Progenitor cell of endocrine pancreas (in vitro differentiated cells): ENCODE results near the gene ABCC1. TPM values are rescaled to one million over a fixed set of nuclear protein-coding genes. Genes with fewer than 3 reads are reported as not detected.
A peak's percentile ranks its signal among the peaks of the same experiment; 100 is the strongest.
"Not testable (repeated sequence)": the region's sequence is repeated elsewhere in the genome, so short reads cannot be mapped to it uniquely, and the experiment has no call there.

Experiments
- DNase-seq: peaks from one replicate; pipeline ENCODE4 v3.0.0; 2021; ENCODE audit warnings: low spot score; ENCODE audit not compliant: unreplicated experiment
- H3K27ac Mint-ChIP-seq: 2 replicates; pipeline ENCODE4 v1.8.0; 2021; ENCODE audit warnings: mild to moderate bottlenecking, moderate library complexity, mixed read lengths
- H3K27me3 Mint-ChIP-seq: 2 replicates; pipeline ENCODE4 v1.8.0; 2021; ENCODE audit warnings: mixed read lengths
- H3K36me3 Mint-ChIP-seq: 2 replicates; pipeline ENCODE4 v1.8.0; 2022; ENCODE audit warnings: mixed read lengths; ENCODE audit not compliant: insufficient read depth
- H3K4me1 Mint-ChIP-seq: 2 replicates; pipeline ENCODE4 v1.8.0; 2021; ENCODE audit warnings: low read depth, mixed read lengths
- H3K4me3 Mint-ChIP-seq: 2 replicates; pipeline ENCODE4 v1.8.0; 2021; ENCODE audit warnings: low read depth, mild to moderate bottlenecking, moderate library complexity, mixed read lengths
- H3K9me3 Mint-ChIP-seq: 2 replicates; pipeline ENCODE4 v1.8.0; 2021; ENCODE audit warnings: low read depth, mixed read lengths
- CTCF ChIP-seq: fragments of 200-600 bp; sonication (generic); IDR thresholded peaks from one replicate; pipeline ENCODE4 v1.5.0; 2021; ENCODE audit warnings: antibody characterized with exemption, mild to moderate bottlenecking; ENCODE audit not compliant: unreplicated experiment
- total RNA-seq: library from RNA; stranded (reverse); gene quantifications from 2 replicates; pipeline ENCODE4 v1.2.1, GENCODE V29; 2021

Gene ABCC1
- total RNA-seq, 1 donor from 2014 or later, result 47.2 TPM

GRCh38 chr16:16147316-16147999 is 198.0 kb downstream of the ABCC1 start:
- H3K9me3 Mint-ChIP-seq, result no peaks in the 10 kb centered on the region
- H3K36me3 Mint-ChIP-seq, result peaks cover 4% of the 10 kb centered on the region
- H3K27ac Mint-ChIP-seq, result peak overlapping the region; percentile 62
- H3K4me3 Mint-ChIP-seq, result no peak overlapping the region
- no peak for DNase-seq
- no peaks in the 10 kb centered on the region for H3K27me3 Mint-ChIP-seq
- no peak for TF ChIP-seq CTCF
- H3K4me1 Mint-ChIP-seq, result no peaks in the 10 kb centered on the region

DNA sequence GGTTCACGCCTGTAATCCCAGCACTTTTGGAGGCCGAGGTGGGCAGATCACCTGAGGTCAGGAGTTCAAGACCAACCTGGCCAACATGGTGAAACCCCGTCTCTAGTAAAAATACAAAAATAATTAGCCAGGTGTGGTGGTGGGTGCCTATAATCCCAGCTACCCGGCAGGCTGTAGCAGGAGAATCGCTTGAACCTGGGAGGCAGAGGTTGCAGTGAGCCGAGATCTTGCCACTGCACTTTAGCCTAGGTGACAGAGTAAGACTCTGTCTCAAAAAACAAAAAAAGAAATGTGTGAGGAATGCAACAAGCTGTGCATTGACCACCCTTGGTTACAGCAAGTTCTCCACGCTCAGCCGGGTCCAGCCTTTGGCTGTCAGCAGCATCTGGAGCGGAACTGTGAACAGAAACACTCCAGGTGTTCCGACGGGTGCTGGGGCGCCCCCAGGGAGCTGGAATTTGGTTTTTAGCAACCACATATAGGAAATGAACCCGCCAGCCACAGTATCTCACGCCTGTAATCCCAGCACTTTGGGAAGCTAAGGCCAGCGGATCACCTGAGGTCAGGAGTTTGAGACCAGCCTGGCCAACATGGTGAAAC is 198.7 kb downstream of the ABCC1 start:
- not testable (repeated sequence) for H3K4me3 Mint-ChIP-seq, H3K4me1 Mint-ChIP-seq, H3K27me3 Mint-ChIP-seq, DNase-seq, H3K9me3 Mint-ChIP-seq, H3K36me3 Mint-ChIP-seq
- H3K27ac Mint-ChIP-seq, result peak overlapping the region; percentile 37

DNA sequence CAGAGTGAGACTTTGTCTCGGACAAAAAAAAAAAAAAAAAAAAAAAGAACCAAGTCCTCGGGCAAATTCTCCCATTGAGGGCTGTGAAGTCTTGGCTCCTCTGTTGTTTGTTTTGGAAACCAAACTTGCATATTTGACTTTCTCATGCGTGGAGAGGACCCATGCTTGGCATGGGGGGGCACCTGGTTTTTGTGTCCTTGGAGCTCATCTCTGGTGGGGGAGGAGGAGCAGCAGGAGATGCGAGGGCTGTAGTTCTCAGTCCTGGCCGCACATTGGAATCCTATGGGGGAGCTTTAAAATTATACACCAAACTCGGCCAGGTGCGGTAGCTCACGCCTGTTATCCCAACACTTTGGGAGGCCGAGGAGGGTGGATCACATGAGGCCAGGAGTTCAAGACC is 199.3 kb downstream of the ABCC1 start:
- Mint-ChIP-seq H3K4me1 (no peaks in the 10 kb centered on the region), H3K4me3 (no peak overlapping the region), H3K36me3 (no peaks in the 10 kb centered on the region), H3K27me3 (no peaks in the 10 kb centered on the region), H3K27ac (no peak overlapping the region), H3K9me3 (no peaks in the 10 kb centered on the region)
- DNase-seq, result no peak
- TF ChIP-seq CTCF, result no peak

- Mint-ChIP-seq H3K36me3 (no peaks in the 10 kb centered on the region), H3K9me3 (no peaks in the 10 kb centered on the region), H3K27me3 (no peaks in the 10 kb centered on the region), H3K4me1 (no peaks in the 10 kb centered on the region), H3K27ac (no peak overlapping the region), H3K4me3 (no peak overlapping the region)
- no peak for TF ChIP-seq CTCF
- DNase-seq, result no peak
These were observed 200.3 kb downstream of the ABCC1 start for GRCh38 chr16:16149710-16150116.

GRCh38 chr16:16150117-16150877 is 200.9 kb downstream of the ABCC1 start:
- Mint-ChIP-seq H3K4me1 (no peaks in the 10 kb centered on the region), H3K9me3 (no peaks in the 10 kb centered on the region), H3K4me3 (no peak overlapping the region), H3K27ac (no peak overlapping the region), H3K36me3 (peaks cover 2% of the 10 kb centered on the region), H3K27me3 (no peaks in the 10 kb centered on the region)
- no peak for DNase-seq
- TF ChIP-seq CTCF, result no peak
